HG03378 (cell line): ENCODE data around the gene TNNT3.
"Not testable (repeated sequence)": the region's sequence is repeated elsewhere in the genome, so short reads cannot be mapped to it uniquely, and the experiment has no call there.

ENCODE experiments used
- ATAC-seq: cut with Tn5 transposase; IDR thresholded peaks from one replicate; pipeline ENCODE4 v1.9.1; 2021; ENCODE audit warnings: mild to moderate bottlenecking, moderate library complexity; ENCODE audit not compliant: unreplicated experiment

The TNNT3 gene

GRCh38 chr11:1919391-1920127 is at the start of gene TNNT3:
TNNT3 (plus strand) TSS chr11:1919703; CDS start chr11:1922875, 3,172 bp downstream.
- ATAC-seq: no peak

GRCh38 chr11:1870326-1870696 is 49.2 kb upstream of the TNNT3 start:
- ATAC-seq: no peak

- ATAC-seq: no peak
These were observed 48.6 kb upstream of the TNNT3 start for GRCh38 chr11:1870721-1871466.

GRCh38 chr11:1871531-1871930 is 48.0 kb upstream of the TNNT3 start:
- no peak for ATAC-seq

GRCh38 chr11:1872267-1872985 is 47.1 kb upstream of the TNNT3 start:
- no peak for ATAC-seq

- ATAC-seq: no peak
These were observed 46.3 kb upstream of the TNNT3 start for GRCh38 chr11:1873048-1873812.

- ATAC-seq: not testable (repeated sequence)
These were observed 45.7 kb upstream of the TNNT3 start for GRCh38 chr11:1873813-1874150.

- not testable (repeated sequence) for ATAC-seq
These were observed 44.9 kb upstream of the TNNT3 start for GRCh38 chr11:1874441-1875092.

- ATAC-seq: no peak
These were observed 44.2 kb upstream of the TNNT3 start for GRCh38 chr11:1875093-1875850.

GRCh38 chr11:1875851-1876301 is 43.6 kb upstream of the TNNT3 start:
- ATAC-seq: not testable (repeated sequence)

- no peak for ATAC-seq
These were observed 43.0 kb upstream of the TNNT3 start for GRCh38 chr11:1876361-1877063.

GRCh38 chr11:1877211-1878136 is 42.0 kb upstream of the TNNT3 start:
- no peak for ATAC-seq

- no peak for ATAC-seq
These were observed 41.1 kb upstream of the TNNT3 start for GRCh38 chr11:1878137-1879031.

- no peak for ATAC-seq
These were observed 40.1 kb upstream of the TNNT3 start for GRCh38 chr11:1879342-1879940.

GRCh38 chr11:1879941-1880720 is 39.4 kb upstream of the TNNT3 start:
- ATAC-seq: no peak
